H1 (cell line): ENCODE data around the gene CPE. TPM values are rescaled to one million over a fixed set of nuclear protein-coding genes. Genes with fewer than 3 reads are reported as not detected.

Experiments
- CHD7 ChIP-seq: fragments of 300-600 bp; sonication (generic); IDR thresholded peaks from 2 replicates; pipeline ENCODE4 v1.7.1; 2012; ENCODE audit warnings: low read length, moderate library complexity, mild to moderate bottlenecking, inconsistent platforms; ENCODE audit not compliant: insufficient replicate concordance
- polyA plus RNA-seq, 7 experiments: library from polyadenylated mRNA; depleted of rRNA in 3 of 7; stranded (reverse) in 5 of 7; unstranded in 2 of 7; fragments of >200 nt in 5 of 7; fragments of 200-250 nt in 2 of 7; gene quantifications; 1 replicate in 5 of 7; 2 replicates in 1 of 7; 4 replicates in 1 of 7; pipeline versions ENCODE4 v1.2.1 to v1.2.3, GENCODE V29; 2011 to 2013; ENCODE audit warnings: missing spikeins in 2 of 7, mixed read lengths in 2 of 7
- total RNA-seq: library from RNA; stranded (reverse); fragmentation: NEBNext Ultra II Directional; extraction: Animal tissue kit (Norgen Biotek cat#: 25700); gene quantifications from 2 replicates; pipeline ENCODE4 v1.2.1, GENCODE V29; 2021

Gene CPE
- total and polyA plus RNA-seq, 2 of the 8 experiments (the other 6 are each of a cell fraction or from before 2014, with no cell fraction given) = 9.4 to 10.2 TPM

- TF ChIP-seq CHD7 = peak; percentile 53
- TF ChIP-seq, all 59 proteins: peak for 3
These were observed 86.1 kb downstream of the CPE start (continued) for GRCh38 chr4:165464813-165465381.
